NCI-H1694 (cell line): ENCODE data around the gene EIF3A.

ENCODE experiments used
- DNase-seq: peaks from one replicate; lab custom pipeline; 2025; lab: John Stamatoyannopoulos, UW

Gene EIF3A

DNA sequence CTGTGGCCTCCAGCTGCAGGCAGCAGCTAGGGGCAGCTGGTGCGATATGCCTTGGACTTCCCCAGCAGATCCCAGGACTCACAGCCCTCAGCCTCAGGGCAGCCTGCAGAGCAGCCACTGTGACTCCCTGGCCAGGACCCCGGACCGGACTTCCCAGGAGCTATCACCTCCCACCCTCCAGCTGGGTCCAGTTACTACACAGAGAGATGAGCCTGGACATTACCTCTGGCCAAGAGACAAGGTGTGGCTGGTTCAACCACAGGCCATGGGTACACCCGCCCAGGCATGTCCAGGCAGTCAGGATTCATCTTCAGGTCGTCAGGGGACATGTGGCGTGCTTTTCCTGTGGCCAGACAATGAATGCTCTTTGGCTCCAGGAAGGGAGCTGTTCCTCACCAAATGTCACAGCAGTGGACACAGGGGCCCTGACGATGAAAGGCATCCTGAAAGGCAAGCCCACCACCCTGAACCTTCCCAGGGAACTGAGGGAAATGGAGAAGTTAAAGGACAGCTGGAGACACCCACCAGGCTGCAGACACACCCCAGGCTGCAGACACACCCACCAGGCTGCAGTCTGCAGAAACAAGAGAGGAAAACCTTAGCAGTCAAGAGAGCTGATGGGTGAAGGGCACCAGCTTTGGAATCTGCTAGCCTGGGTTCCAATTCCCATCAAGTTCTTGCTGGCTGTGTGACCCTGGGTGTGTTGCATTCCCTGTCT, 76.9 kb downstream of the EIF3A start:
- DNase-seq = no peak

GRCh38 chr10:119001717-119002500, 78.7 kb downstream of the EIF3A start:
- DNase-seq = no peak

- no peak for DNase-seq
Observed at GRCh38 chr10:118998183-118998582, 82.4 kb downstream of the EIF3A start.

DNA sequence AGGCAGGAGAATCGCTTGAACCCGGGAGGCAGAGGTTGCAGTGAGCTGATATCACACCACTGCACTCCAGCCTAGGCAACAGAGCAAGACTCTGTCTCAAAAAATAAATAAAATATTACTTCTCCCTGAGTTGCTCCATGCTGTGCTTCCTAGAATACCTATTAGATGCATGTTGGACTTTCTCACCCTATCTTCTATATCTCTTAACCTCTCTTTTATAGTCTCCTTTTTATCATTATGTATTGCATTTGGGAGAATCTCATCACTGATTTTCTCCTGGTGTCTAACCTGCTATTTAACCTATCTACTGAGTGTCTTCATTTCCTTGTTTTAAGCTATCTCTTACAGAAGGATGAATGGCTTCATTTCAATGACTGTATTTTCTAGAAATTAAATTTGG, 83.2 kb downstream of the EIF3A start:
- DNase-seq = no peak

GRCh38 chr10:118995739-118996138, 84.9 kb downstream of the EIF3A start:
- DNase-seq = no peak

GRCh38 chr10:118994321-118994720, 86.3 kb downstream of the EIF3A start:
- DNase-seq = no peak

DNA sequence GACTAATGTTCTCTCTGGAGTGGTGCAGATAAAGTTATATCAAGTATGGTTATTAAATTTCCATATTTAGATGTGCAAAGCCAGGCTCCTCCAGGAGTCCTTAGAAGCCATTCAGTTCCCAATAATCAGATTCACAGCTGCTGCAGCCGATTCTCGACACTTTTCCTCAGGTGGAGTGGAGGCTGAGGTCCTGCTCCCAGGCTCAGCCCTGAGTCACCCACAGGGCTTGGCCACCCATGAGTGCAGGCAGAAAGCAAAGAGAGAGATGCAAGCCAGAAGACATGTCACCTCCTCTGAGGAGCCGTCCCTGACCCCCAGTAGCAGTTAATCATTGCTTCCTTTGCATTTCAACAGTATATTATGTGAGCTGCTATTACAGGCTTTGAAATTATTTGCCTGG, 87.4 kb downstream of the EIF3A start:
- DNase-seq = no peak

DNA sequence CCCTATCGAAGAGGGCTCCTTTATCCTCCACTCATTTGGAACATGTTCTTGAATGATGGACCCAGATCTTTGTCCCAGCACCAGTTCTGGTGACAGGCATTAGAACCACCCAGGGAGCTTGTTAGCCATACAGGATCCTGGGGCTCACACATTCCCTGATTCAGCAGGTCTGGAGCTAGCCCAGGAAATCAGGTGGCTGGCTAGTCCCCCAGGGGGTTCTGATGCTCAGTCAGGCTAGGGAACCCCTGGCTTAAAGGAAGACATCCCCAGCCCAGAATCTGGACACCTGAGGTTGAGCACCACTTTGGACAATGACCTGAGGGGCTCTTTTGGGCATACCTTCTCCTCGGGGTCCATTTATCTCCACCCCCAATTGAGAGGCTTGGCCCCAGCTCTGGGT, 88.1 kb downstream of the EIF3A start:
- DNase-seq = no peak

- DNase-seq = no peak
Observed at GRCh38 chr10:118990326-118990725, 90.3 kb downstream of the EIF3A start.

- DNase-seq = no peak
Observed at GRCh38 chr10:118986815-118987790, 93.5 kb downstream of the EIF3A start.

- no peak for DNase-seq
Observed at GRCh38 chr10:118985576-118985975, 95.0 kb downstream of the EIF3A start.
